Effector memory CD4-positive, alpha-beta T cell (primary cell): ENCODE measurements around the gene HIVEP3.

ENCODE experiments used
- DNase-seq, 3 donors: peaks; one replicate each; pipeline ENCODE4 v3.0.0-alpha.2; 2020
- H3K27ac ChIP-seq: 2 replicates; pipeline ENCODE4 v1.7.0; 2013; ENCODE audit warnings: mild to moderate bottlenecking, low read length, moderate library complexity; ENCODE audit not compliant: insufficient read depth, poor library complexity, severe bottlenecking
- H3K27me3 ChIP-seq: replicated peaks from 2 replicates; pipeline ENCODE4 v1.7.0; 2013; ENCODE audit warnings: mild to moderate bottlenecking, low read length; ENCODE audit not compliant: insufficient read depth, control insufficient read depth, poor library complexity, severe bottlenecking
- H3K36me3 ChIP-seq: 2 replicates; pipeline ENCODE4 v1.7.0; 2013; ENCODE audit warnings: mild to moderate bottlenecking, low read length, moderate library complexity; ENCODE audit not compliant: control insufficient read depth, insufficient read depth
- H3K4me1 ChIP-seq: 2 replicates; pipeline ENCODE4 v1.7.0; 2013; ENCODE audit warnings: low read length, mild to moderate bottlenecking; ENCODE audit not compliant: control insufficient read depth, insufficient read depth, poor library complexity, severe bottlenecking
- H3K4me3 ChIP-seq: 2 replicates; pipeline ENCODE4 v1.7.0; 2013; ENCODE audit warnings: low read length, low read depth, mild to moderate bottlenecking; ENCODE audit not compliant: insufficient read depth, poor library complexity, severe bottlenecking
- H3K9me3 ChIP-seq: 2 replicates; pipeline ENCODE4 v1.7.0; 2013; ENCODE audit warnings: mild to moderate bottlenecking, low read length, moderate library complexity; ENCODE audit not compliant: control insufficient read depth

Gene HIVEP3

GRCh38 chr1:41769068-41769467 is 149.7 kb downstream of the HIVEP3 start:
- no peaks in the 10 kb centered on the region for H3K9me3 ChIP-seq
- no peaks in the 10 kb centered on the region for H3K4me1 ChIP-seq
- H3K27me3 ChIP-seq, result no peaks in the 10 kb centered on the region
- H3K27ac ChIP-seq, result no peak overlapping the region
- no peak for DNase-seq
- no peaks in the 10 kb centered on the region for H3K36me3 ChIP-seq
- no peak overlapping the region for H3K4me3 ChIP-seq

- Histone ChIP-seq H3K27ac (no peak overlapping the region), H3K4me3 (no peak overlapping the region), H3K27me3 (no peaks in the 10 kb centered on the region), H3K4me1 (no peaks in the 10 kb centered on the region), H3K36me3 (no peaks in the 10 kb centered on the region), H3K9me3 (no peaks in the 10 kb centered on the region)
- no peak for DNase-seq
These were observed 150.1 kb downstream of the HIVEP3 start for GRCh38 chr1:41768583-41768982.

GRCh38 chr1:41767534-41768525 is 150.9 kb downstream of the HIVEP3 start:
- H3K27ac ChIP-seq, result no peak overlapping the region
- no peak overlapping the region for H3K4me3 ChIP-seq

GRCh38 chr1:41766546-41766945 is 152.2 kb downstream of the HIVEP3 start:
- Histone ChIP-seq H3K36me3 (no peaks in the 10 kb centered on the region), H3K4me3 (no peak overlapping the region), H3K9me3 (no peaks in the 10 kb centered on the region), H3K27me3 (no peaks in the 10 kb centered on the region), H3K27ac (no peak overlapping the region), H3K4me1 (no peaks in the 10 kb centered on the region)
- no peak for DNase-seq

More at GRCh38 chr1:41767534-41768525, 150.9 kb downstream of the HIVEP3 start:
- Histone ChIP-seq H3K4me1 (no peaks in the 10 kb centered on the region), H3K27me3 (no peaks in the 10 kb centered on the region), H3K36me3 (no peaks in the 10 kb centered on the region), H3K9me3 (no peaks in the 10 kb centered on the region)
- no peak for DNase-seq

GRCh38 chr1:41766041-41766440 is 152.7 kb downstream of the HIVEP3 start:
- Histone ChIP-seq H3K27me3 (no peaks in the 10 kb centered on the region), H3K9me3 (no peaks in the 10 kb centered on the region), H3K4me1 (no peaks in the 10 kb centered on the region), H3K36me3 (no peaks in the 10 kb centered on the region), H3K4me3 (no peak overlapping the region), H3K27ac (no peak overlapping the region)
- no peak for DNase-seq

- no peak overlapping the region for H3K4me3 ChIP-seq
- H3K4me1 ChIP-seq, result no peaks in the 10 kb centered on the region
- DNase-seq, result no peak
These were observed 153.6 kb downstream of the HIVEP3 start for GRCh38 chr1:41765152-41765551.

GRCh38 chr1:41764656-41765055 is 154.1 kb downstream of the HIVEP3 start:
- Histone ChIP-seq H3K4me3 (no peak overlapping the region), H3K4me1 (no peaks in the 10 kb centered on the region), H3K36me3 (no peaks in the 10 kb centered on the region), H3K9me3 (no peaks in the 10 kb centered on the region), H3K27ac (no peak overlapping the region), H3K27me3 (no peaks in the 10 kb centered on the region)
- no peak for DNase-seq

More at GRCh38 chr1:41765152-41765551, 153.6 kb downstream of the HIVEP3 start:
- Histone ChIP-seq H3K27me3 (no peaks in the 10 kb centered on the region), H3K9me3 (no peaks in the 10 kb centered on the region), H3K27ac (no peak overlapping the region), H3K36me3 (no peaks in the 10 kb centered on the region)

GRCh38 chr1:41762777-41763176 is 155.9 kb downstream of the HIVEP3 start:
- no peak for DNase-seq
- Histone ChIP-seq H3K4me3 (no peak overlapping the region), H3K27ac (no peak overlapping the region), H3K4me1 (no peaks in the 10 kb centered on the region), H3K36me3 (no peaks in the 10 kb centered on the region), H3K9me3 (no peaks in the 10 kb centered on the region), H3K27me3 (no peaks in the 10 kb centered on the region)

- Histone ChIP-seq H3K36me3 (no peaks in the 10 kb centered on the region), H3K4me3 (no peak overlapping the region), H3K27ac (no peak overlapping the region), H3K27me3 (no peaks in the 10 kb centered on the region), H3K4me1 (no peaks in the 10 kb centered on the region), H3K9me3 (no peaks in the 10 kb centered on the region)
- DNase-seq, result no peak
These were observed 156.5 kb downstream of the HIVEP3 start for GRCh38 chr1:41762251-41762650.

GRCh38 chr1:41758904-41759548 is 159.7 kb downstream of the HIVEP3 start:
- Histone ChIP-seq H3K9me3 (no peaks in the 10 kb centered on the region), H3K36me3 (no peaks in the 10 kb centered on the region), H3K4me3 (no peak overlapping the region), H3K27me3 (no peaks in the 10 kb centered on the region), H3K27ac (no peak overlapping the region), H3K4me1 (no peaks in the 10 kb centered on the region)
- no peak for DNase-seq
